ENCODE measurements around the gene TRPV4.

The TRPV4 gene

DNA sequence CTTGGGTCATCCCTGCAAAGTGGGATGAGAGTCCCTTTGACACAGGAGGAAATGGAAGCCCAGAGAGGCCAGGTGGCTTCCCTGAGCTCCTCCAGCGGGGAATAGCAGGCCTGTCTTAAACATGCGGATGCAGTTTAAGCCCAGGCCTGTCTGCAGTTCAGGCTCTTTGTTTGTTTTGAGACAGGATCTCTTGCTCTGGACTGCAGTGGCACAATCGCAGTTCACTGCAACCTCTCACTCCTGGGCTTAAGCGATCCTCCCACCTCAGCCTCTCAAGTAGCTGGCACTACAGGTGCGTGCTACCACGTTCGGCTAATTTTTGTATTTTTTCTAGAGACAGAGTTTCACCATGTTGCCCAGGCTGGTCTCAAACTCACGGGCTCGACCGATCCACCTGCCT, 3.5 kb downstream of the TRPV4 start:
- 89% methylated on average over 10 of the region's 10 CpGs for WGBS (ENCODE audit: insufficient coverage)
- H3K4me3 ChIP-seq (ENCODE audit: control insufficient read depth in 1 of 7, extremely low read depth in 1 of 7, insufficient read depth in 4 of 7, low read depth in 2 of 7, low read length in 6 of 7): peak overlapping the region in 1 of 7 experiments; percentile 8
- H3K4me1 ChIP-seq (ENCODE audit: control extremely low read depth in 1 of 4, control insufficient read depth in 4 of 4, insufficient read depth in 4 of 4, low read length in 3 of 4): peaks cover 0 to 14% (median 0%) of the 10 kb centered on the region in 4 experiments
- no peak for DNase-seq
- no peaks in the 10 kb centered on the region for H3K9me3 ChIP-seq (ENCODE audit: control extremely low read depth in 1 of 5, control insufficient read depth in 4 of 5, insufficient read depth in 2 of 5, low read depth in 1 of 5, low read length in 4 of 5)
- CTCF ChIA-PET: interaction anchor here (1.3 to 5.6 kb wide), 4 partner anchors 10 to 24 kb away, joined by 5 to 34 read pairs (median 13); no protein-coding TSS in a partner anchor
- H3K36me3 ChIP-seq (ENCODE audit: control insufficient read depth in 4 of 4, insufficient read depth in 4 of 4, low read length in 3 of 4): no peaks in the 10 kb centered on the region
- no peak overlapping the region for H3K27ac ChIP-seq (ENCODE audit: insufficient read depth in 1 of 2, low read depth in 1 of 2, low read length in 2 of 2, poor library complexity in 1 of 2, severe bottlenecking in 2 of 2)
- POLR2A ChIA-PET: no interaction called here
- H3K27me3 ChIP-seq (replicated peaks in 2 of 5; ENCODE audit: control insufficient read depth in 4 of 5, insufficient read depth in 5 of 5, low read length in 4 of 5): peaks cover 2 to 39% (median 13%) of the 10 kb centered on the region in 5 experiments

DNA sequence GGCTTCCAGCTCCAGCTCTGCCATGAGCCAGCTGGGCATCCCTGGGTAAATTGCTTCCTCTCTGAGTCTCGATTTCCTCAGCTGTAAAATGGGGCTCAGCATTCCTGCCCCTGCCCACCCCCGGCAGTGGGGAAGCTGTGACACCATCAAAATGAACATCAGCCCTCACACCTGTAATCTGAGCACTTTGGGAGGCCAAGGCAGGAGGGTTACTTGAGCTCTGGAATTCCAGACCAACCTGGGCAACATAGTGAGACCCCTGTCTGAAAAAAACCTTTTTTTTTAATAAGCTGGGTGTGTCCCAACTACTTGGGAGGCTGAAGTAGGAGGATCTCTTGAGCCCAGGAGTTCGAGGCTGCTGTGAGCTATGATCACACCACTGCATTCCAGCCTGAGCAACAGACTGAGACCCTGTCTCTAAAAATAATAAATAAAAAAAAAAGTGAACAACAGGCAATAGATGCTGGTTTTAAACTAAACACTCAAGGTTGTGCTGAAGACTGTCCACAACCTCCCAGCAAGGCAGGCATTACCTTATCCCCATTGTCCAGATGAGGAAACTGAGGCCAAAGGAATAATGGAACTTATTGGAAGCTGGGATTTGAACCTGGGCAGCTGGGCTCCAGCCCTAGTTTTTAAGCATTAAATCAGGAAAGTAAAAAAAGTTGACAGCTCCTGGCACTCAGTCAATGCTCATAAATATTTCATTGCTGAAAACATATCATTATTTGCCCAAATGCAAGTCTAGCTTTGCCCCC, 4.3 kb downstream of the TRPV4 start:
- CTCF ChIA-PET: interaction anchor here (1.3 to 5.6 kb wide), 6 partner anchors 9 to 231 kb away, joined by 4 to 34 read pairs (median 5); no protein-coding TSS in a partner anchor
- POLR2A ChIA-PET: no interaction called here
- Histone ChIP-seq H3K27me3 (replicated peaks in 2 of 5; ENCODE audit: control insufficient read depth in 4 of 5, insufficient read depth in 5 of 5, low read length in 4 of 5) (peaks cover 0 to 34% (median 12%) of the 10 kb centered on the region in 5 experiments), H3K4me3 (ENCODE audit: control insufficient read depth in 1 of 7, extremely low read depth in 1 of 7, insufficient read depth in 4 of 7, low read depth in 2 of 7, low read length in 6 of 7) (no peak overlapping the region), H3K9me3 (ENCODE audit: control extremely low read depth in 1 of 5, control insufficient read depth in 4 of 5, insufficient read depth in 2 of 5, low read depth in 1 of 5, low read length in 4 of 5) (no peaks in the 10 kb centered on the region), H3K4me1 (ENCODE audit: control extremely low read depth in 1 of 4, control insufficient read depth in 4 of 4, insufficient read depth in 4 of 4, low read length in 3 of 4) (peaks cover 0 to 14% (median 0%) of the 10 kb centered on the region in 4 experiments), H3K36me3 (ENCODE audit: control insufficient read depth in 4 of 4, insufficient read depth in 4 of 4, low read length in 3 of 4) (no peaks in the 10 kb centered on the region), H3K27ac (ENCODE audit: insufficient read depth in 1 of 2, low read depth in 1 of 2, low read length in 2 of 2, poor library complexity in 1 of 2, severe bottlenecking in 2 of 2) (no peak overlapping the region)
- 100% methylated on average over 1 of the region's 3 CpGs for WGBS (ENCODE audit: insufficient coverage)
- no peak for DNase-seq

DNA sequence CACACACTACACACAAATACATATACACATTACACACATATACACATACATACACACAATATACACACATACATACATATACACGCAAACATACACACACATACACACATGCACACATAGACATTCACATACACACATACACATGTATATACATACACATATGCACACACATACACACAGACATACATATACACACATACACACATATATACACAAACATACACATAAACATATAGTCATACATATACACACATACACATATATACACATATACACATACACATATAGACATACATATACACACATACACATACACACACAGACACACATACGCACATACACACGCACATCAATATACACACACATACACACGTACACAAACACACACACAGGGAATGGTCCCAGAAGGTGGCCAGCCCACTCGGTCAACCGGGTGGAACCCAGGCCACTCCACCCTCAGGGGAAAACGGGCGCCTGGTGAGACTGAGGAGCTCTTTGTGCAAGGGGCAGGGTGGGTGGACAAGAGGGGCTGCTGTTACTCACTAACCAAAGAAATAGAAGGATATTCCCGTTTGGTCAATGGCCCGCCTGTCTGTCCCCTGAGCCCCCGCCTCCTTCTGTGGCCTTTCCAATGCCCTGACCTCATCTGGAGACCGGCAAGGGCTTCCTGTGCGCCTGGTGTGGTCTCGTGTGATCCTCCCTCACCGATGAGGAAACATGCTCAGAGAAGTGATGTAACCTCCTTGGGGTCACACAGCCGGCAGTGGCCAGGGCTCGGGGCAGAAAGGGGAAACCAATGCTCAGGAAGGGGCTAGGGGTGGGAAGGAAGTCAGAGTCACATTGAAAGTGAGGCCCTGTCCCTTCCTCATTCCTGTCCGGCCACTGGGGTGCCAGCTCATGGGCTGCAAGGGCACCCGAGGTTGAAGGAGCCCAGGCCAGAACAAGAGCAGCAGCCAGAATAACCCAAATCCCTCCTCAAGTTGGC, 5.3 kb downstream of the TRPV4 start:
- Histone ChIP-seq H3K4me3 (ENCODE audit: control insufficient read depth in 1 of 7, extremely low read depth in 1 of 7, insufficient read depth in 4 of 7, low read depth in 2 of 7, low read length in 6 of 7) (no peak overlapping the region), H3K9me3 (ENCODE audit: control extremely low read depth in 1 of 5, control insufficient read depth in 4 of 5, insufficient read depth in 2 of 5, low read depth in 1 of 5, low read length in 4 of 5) (no peaks in the 10 kb centered on the region), H3K27me3 (replicated peaks in 2 of 5; ENCODE audit: control insufficient read depth in 4 of 5, insufficient read depth in 5 of 5, low read length in 4 of 5) (peaks cover 0 to 26% (median 9%) of the 10 kb centered on the region in 5 experiments), H3K27ac (ENCODE audit: insufficient read depth in 1 of 2, low read depth in 1 of 2, low read length in 2 of 2, poor library complexity in 1 of 2, severe bottlenecking in 2 of 2) (no peak overlapping the region), H3K36me3 (ENCODE audit: control insufficient read depth in 4 of 4, insufficient read depth in 4 of 4, low read length in 3 of 4) (no peaks in the 10 kb centered on the region), H3K4me1 (ENCODE audit: control extremely low read depth in 1 of 4, control insufficient read depth in 4 of 4, insufficient read depth in 4 of 4, low read length in 3 of 4) (peaks cover 0 to 11% (median 0%) of the 10 kb centered on the region in 4 experiments)
- CTCF ChIA-PET: interaction anchor here (1.3 to 5.6 kb wide), 6 partner anchors 8 to 230 kb away, joined by 4 to 34 read pairs (median 5); no protein-coding TSS in a partner anchor
- POLR2A ChIA-PET: no interaction called here
- DNase-seq: peak in 2 of 3 donors; percentile 26 to 28
- 70% methylated on average over 14 of the region's 19 CpGs for WGBS (ENCODE audit: insufficient coverage)

DNA sequence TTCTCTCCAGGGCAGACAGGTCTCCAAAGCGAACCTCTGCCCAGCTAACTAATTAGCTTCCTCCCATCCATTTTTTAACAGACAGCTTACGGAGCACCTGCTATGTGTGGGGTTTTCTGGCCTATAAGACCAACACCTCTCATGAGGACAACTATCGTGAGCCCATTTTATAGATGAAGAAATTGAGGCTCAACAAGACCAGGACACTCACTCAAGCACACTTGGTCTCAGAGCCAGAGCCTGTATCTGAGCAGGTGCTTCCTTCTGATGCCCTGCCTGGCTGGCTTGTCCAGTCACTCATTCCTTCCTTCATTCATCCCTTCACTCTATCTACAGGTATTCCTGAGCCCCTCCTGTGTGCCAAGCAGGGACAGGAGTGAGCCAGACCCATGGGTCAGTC, 6.1 kb downstream of the TRPV4 start:
- no peaks in the 10 kb centered on the region for H3K9me3 ChIP-seq (ENCODE audit: control extremely low read depth in 1 of 5, control insufficient read depth in 4 of 5, insufficient read depth in 2 of 5, low read depth in 1 of 5, low read length in 4 of 5)
- no peaks in the 10 kb centered on the region for H3K36me3 ChIP-seq (ENCODE audit: control insufficient read depth in 4 of 4, insufficient read depth in 4 of 4, low read length in 3 of 4)
- CTCF ChIA-PET: interaction anchor here (3.5 kb wide), 1 partner anchor 22 kb away, joined by 21 read pairs; no protein-coding TSS in a partner anchor
- peaks cover 0 to 11% (median 0%) of the 10 kb centered on the region in 4 experiments for H3K4me1 ChIP-seq (ENCODE audit: control extremely low read depth in 1 of 4, control insufficient read depth in 4 of 4, insufficient read depth in 4 of 4, low read length in 3 of 4)
- H3K27me3 ChIP-seq (replicated peaks in 2 of 5; ENCODE audit: control insufficient read depth in 4 of 5, insufficient read depth in 5 of 5, low read length in 4 of 5): peaks cover 0 to 19% (median 11%) of the 10 kb centered on the region in 5 experiments
- H3K4me3 ChIP-seq (ENCODE audit: control insufficient read depth in 1 of 7, extremely low read depth in 1 of 7, insufficient read depth in 4 of 7, low read depth in 2 of 7, low read length in 6 of 7): no peak overlapping the region
- no peak overlapping the region for H3K27ac ChIP-seq (ENCODE audit: insufficient read depth in 1 of 2, low read depth in 1 of 2, low read length in 2 of 2, poor library complexity in 1 of 2, severe bottlenecking in 2 of 2)
- POLR2A ChIA-PET: no interaction called here
- WGBS (ENCODE audit: insufficient coverage): 100% methylated on average over 2 of the region's 3 CpGs
- no peak for DNase-seq

DNA sequence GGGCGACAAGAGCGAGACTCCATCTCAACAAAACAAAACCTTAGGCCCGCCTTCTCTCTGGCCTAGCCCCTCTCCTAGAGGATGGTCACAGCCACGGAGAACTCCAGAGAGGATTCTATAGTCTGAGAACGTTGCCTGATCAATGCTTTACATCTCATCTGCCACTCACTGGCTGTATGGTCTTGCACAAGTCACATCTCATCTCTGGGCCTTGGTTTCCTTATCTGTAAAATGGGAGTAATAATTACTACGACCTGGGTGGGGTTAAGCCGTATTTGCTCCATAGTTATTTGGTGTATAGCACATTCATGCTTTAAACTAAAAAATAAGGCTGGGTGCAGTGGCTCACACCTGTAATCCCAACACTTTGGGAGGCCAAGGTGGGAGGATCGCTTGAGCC, 8.5 kb downstream of the TRPV4 start:
- ChIA-PET POLR2A (no interaction called here), CTCF (interaction anchor here (0.9 to 1.3 kb wide), 2 partner anchors 18 to 29 kb away, joined by 4 to 5 read pairs; no protein-coding TSS in a partner anchor)
- no peak overlapping the region for H3K27ac ChIP-seq (ENCODE audit: insufficient read depth in 1 of 2, low read depth in 1 of 2, low read length in 2 of 2, poor library complexity in 1 of 2, severe bottlenecking in 2 of 2)
- H3K4me3 ChIP-seq (ENCODE audit: control insufficient read depth in 1 of 7, extremely low read depth in 1 of 7, insufficient read depth in 4 of 7, low read depth in 2 of 7, low read length in 6 of 7): no peak overlapping the region
- DNase-seq: no peak
- H3K4me1 ChIP-seq (ENCODE audit: control extremely low read depth in 1 of 4, control insufficient read depth in 4 of 4, insufficient read depth in 4 of 4, low read length in 3 of 4): peaks cover 0 to 11% (median 0%) of the 10 kb centered on the region in 4 experiments
- 96% methylated on average over 4 of the region's 8 CpGs for WGBS (ENCODE audit: insufficient coverage)
- no peaks in the 10 kb centered on the region for H3K9me3 ChIP-seq (ENCODE audit: control extremely low read depth in 1 of 5, control insufficient read depth in 4 of 5, insufficient read depth in 2 of 5, low read depth in 1 of 5, low read length in 4 of 5)
- no peaks in the 10 kb centered on the region for H3K36me3 ChIP-seq (ENCODE audit: control insufficient read depth in 4 of 4, insufficient read depth in 4 of 4, low read length in 3 of 4)
- H3K27me3 ChIP-seq (replicated peaks in 2 of 5; ENCODE audit: control insufficient read depth in 4 of 5, insufficient read depth in 5 of 5, low read length in 4 of 5): peaks cover 0 to 4% (median 2%) of the 10 kb centered on the region in 5 experiments

DNA sequence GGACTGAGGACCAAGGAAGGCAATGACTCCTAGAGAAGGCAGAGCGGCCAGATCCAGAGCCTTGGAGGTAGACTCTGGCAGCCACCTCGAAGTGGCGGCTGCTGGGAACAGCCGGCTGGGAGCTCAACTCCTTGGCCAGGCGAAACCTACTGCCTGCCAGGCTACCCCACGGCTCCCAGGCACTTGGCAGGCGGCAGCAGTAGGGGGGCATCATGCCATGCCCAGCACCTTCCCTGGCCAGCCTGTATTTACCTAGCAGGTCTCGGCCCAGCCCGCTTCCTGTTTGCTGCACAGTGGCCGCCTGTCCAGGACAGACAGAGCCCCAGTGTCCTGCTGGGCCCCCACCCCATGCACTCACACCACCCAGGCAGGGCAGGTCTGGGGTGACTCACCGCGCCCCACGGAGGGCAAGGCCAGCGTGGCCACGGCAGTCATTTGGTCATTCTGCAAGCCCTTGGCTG, 10.2 kb downstream of the TRPV4 start:
- no peak overlapping the region for H3K4me3 ChIP-seq (ENCODE audit: control insufficient read depth in 1 of 7, extremely low read depth in 1 of 7, insufficient read depth in 4 of 7, low read depth in 2 of 7, low read length in 6 of 7)
- ChIA-PET CTCF (no interaction called here), POLR2A (interaction anchor here (0.5 kb wide), 1 partner anchor 24 kb away, joined by 5 read pairs; no protein-coding TSS in a partner anchor)
- H3K27ac ChIP-seq (ENCODE audit: insufficient read depth in 1 of 2, low read depth in 1 of 2, low read length in 2 of 2, poor library complexity in 1 of 2, severe bottlenecking in 2 of 2): no peak overlapping the region
- WGBS (ENCODE audit: insufficient coverage): 91% methylated on average over 13 of the region's 15 CpGs
- H3K4me1 ChIP-seq (ENCODE audit: control extremely low read depth in 1 of 4, control insufficient read depth in 4 of 4, insufficient read depth in 4 of 4, low read length in 3 of 4): peaks cover 0 to 4% (median 0%) of the 10 kb centered on the region in 4 experiments
- DNase-seq: no peak
- peaks cover 0 to 4% (median 0%) of the 10 kb centered on the region in 5 experiments for H3K27me3 ChIP-seq (replicated peaks in 2 of 5; ENCODE audit: control insufficient read depth in 4 of 5, insufficient read depth in 5 of 5, low read length in 4 of 5)
- H3K9me3 ChIP-seq (ENCODE audit: control extremely low read depth in 1 of 5, control insufficient read depth in 4 of 5, insufficient read depth in 2 of 5, low read depth in 1 of 5, low read length in 4 of 5): no peaks in the 10 kb centered on the region
- H3K36me3 ChIP-seq (ENCODE audit: control insufficient read depth in 4 of 4, insufficient read depth in 4 of 4, low read length in 3 of 4): no peaks in the 10 kb centered on the region

Measured in common myeloid progenitor, CD34-positive (primary cell).